Endothelial cell of umbilical vein (primary cell): Measurements from ENCODE around the gene ZFYVE26. TPM values are rescaled to one million over a fixed set of nuclear protein-coding genes. Genes with fewer than 3 reads are reported as not detected.

Source experiments
- BruUV-seq: library from RNA; stranded (reverse); fragments of 400-500 nt; replicated peaks from 2 replicates; lab custom pipeline; 2021; lab: Mats Ljungman, UMichigan
- CTCF ChIA-PET: fragments of 300-600, 350-600 bp; sonication (Branson Sonifier 250); formaldehyde crosslinking; loops from one replicate; lab custom pipeline; 2021; ENCODE audit warnings: antibody characterized with exemption, inconsistent platforms; lab: Charles Lee
- POLR2A ChIA-PET: fragments of 300-600, 350-600 bp; sonication (Branson Sonifier 250); formaldehyde crosslinking; loops from one replicate; lab custom pipeline; 2021; ENCODE audit warnings: antibody characterized with exemption, inconsistent platforms; lab: Charles Lee
- DNase-seq: peaks from one replicate; pipeline ENCODE4 v3.0.0-alpha.2; 2011; ENCODE audit warnings: low read depth, low spot score
- FAIRE-seq: peaks from 2 replicates; lab custom pipeline; 2011; peaks lifted over from hg19 to GRCh38; lab: Jason Lieb, UNC
- H2AFZ ChIP-seq: 2 replicates; pipeline ENCODE4 v1.6.0; 2012; ENCODE audit warnings: low read depth, low read length, control low read depth, inconsistent platforms
- H3K27ac ChIP-seq: 2 replicates; pipeline ENCODE4 v1.5.1; 2011; ENCODE audit warnings: low read depth, mild to moderate bottlenecking, control low read depth, low read length, moderate library complexity; ENCODE audit not compliant: insufficient read depth
- H3K27me3 ChIP-seq, 2 experiments: 2 replicates each; pipeline versions ENCODE4 v1.6.0 to v1.6.1; 2011; ENCODE audit warnings: low read length in 2 of 2, mixed read lengths in 1 of 2; ENCODE audit not compliant: control insufficient read depth in 2 of 2, insufficient read depth in 2 of 2
- H3K36me3 ChIP-seq, 2 experiments: 2 replicates in 1 of 2; 3 replicates in 1 of 2; pipeline ENCODE4 v1.5.1; 2011; ENCODE audit warnings: low read length in 2 of 2, mild to moderate bottlenecking in 1 of 2, moderate library complexity in 1 of 2; ENCODE audit not compliant: control insufficient read depth in 2 of 2, insufficient read depth in 2 of 2; ENCODE audit errors: extremely low read depth in 1 of 2
- H3K4me1 ChIP-seq: 3 replicates; pipeline ENCODE4 v1.5.1; 2011; ENCODE audit warnings: mild to moderate bottlenecking, low read length; ENCODE audit not compliant: control insufficient read depth, insufficient read depth; ENCODE audit errors: extremely low read depth
- H3K4me2 ChIP-seq: 2 replicates; pipeline ENCODE4 v1.6.1; 2011; ENCODE audit warnings: low read length, control low read depth, mixed read lengths; ENCODE audit not compliant: insufficient read depth
- H3K4me3 ChIP-seq, 3 experiments: fragments of 200-600 bp in 1 of 3; sonication (generic), shearing (Covaris generic) in 1 of 3; replicated peaks in 1 of 3; 2 replicates each; pipeline ENCODE4 v1.5.1; 2011 to 2016; ENCODE audit warnings: control low read depth in 3 of 3, low read length in 3 of 3, mild to moderate bottlenecking in 2 of 3, inconsistent platforms in 1 of 3, low read depth in 1 of 3, moderate library complexity in 1 of 3; ENCODE audit not compliant: insufficient read depth in 1 of 3
- H3K79me2 ChIP-seq: 2 replicates; pipeline ENCODE4 v1.6.0; 2012; ENCODE audit warnings: low read length, inconsistent platforms; ENCODE audit not compliant: control insufficient read depth, insufficient read depth
- H3K9ac ChIP-seq: replicated peaks from 2 replicates; pipeline ENCODE3; 2011; ENCODE audit warnings: low read length, control low read depth; ENCODE audit not compliant: insufficient read depth; ENCODE audit errors: extremely low read depth
- H3K9me1 ChIP-seq: replicated peaks from 3 replicates; pipeline ENCODE4 v1.6.0; 2011; ENCODE audit warnings: mild to moderate bottlenecking, low read length; ENCODE audit not compliant: control insufficient read depth, insufficient read depth; ENCODE audit errors: extremely low read depth
- H3K9me3 ChIP-seq: replicated peaks from 2 replicates; pipeline ENCODE4 v1.5.1; 2012; ENCODE audit warnings: low read length, inconsistent platforms; ENCODE audit not compliant: control insufficient read depth, insufficient read depth
- H4K20me1 ChIP-seq: replicated peaks from 2 replicates; pipeline ENCODE3; 2011; ENCODE audit warnings: mild to moderate bottlenecking, low read length; ENCODE audit not compliant: control insufficient read depth, insufficient read depth; ENCODE audit errors: extremely low read depth
- JUN ChIP-seq: IDR thresholded peaks from 2 replicates; pipeline ENCODE4 v1.6.1; 2011; ENCODE audit warnings: borderline replicate concordance, low read depth; ENCODE audit not compliant: insufficient read length, insufficient read depth
- dilution Hi-C: fragments of 300-500 bp; cut with MboI; formaldehyde crosslinking; loops from one replicate; pipeline ENCODE4 v1.15.0; 2019; ENCODE audit warnings: low sequenced_read_pairs; ENCODE audit not compliant: extremely low pct_ligation_motif_present
- intact Hi-C: fragments of 100-400 bp; cut with micrococcal nuclease; formaldehyde crosslinking; loops from one replicate; pipeline ENCODE4 v1.10.0; 2022
- polyA plus RNA-seq, 4 experiments: library from polyadenylated mRNA; depleted of rRNA in 3 of 4; stranded (reverse) in 3 of 4; unstranded in 1 of 4; fragments of >200 nt; gene quantifications; 2 replicates each; pipeline versions ENCODE4 v1.2.1 to v1.2.3, GENCODE V29; 2011 to 2012; ENCODE audit warnings: missing spikeins in 1 of 4
- total RNA-seq: library from RNA; stranded (reverse); gene quantifications from 2 replicates; pipeline ENCODE4 v1.2.3, GENCODE V29; 2021

ZFYVE26 gene
- total and polyA plus RNA-seq, 2 donors (not counting 3 experiments of a cell fraction or from before 2014, with no cell fraction given), result 15.3 to 26.3 TPM

DNA sequence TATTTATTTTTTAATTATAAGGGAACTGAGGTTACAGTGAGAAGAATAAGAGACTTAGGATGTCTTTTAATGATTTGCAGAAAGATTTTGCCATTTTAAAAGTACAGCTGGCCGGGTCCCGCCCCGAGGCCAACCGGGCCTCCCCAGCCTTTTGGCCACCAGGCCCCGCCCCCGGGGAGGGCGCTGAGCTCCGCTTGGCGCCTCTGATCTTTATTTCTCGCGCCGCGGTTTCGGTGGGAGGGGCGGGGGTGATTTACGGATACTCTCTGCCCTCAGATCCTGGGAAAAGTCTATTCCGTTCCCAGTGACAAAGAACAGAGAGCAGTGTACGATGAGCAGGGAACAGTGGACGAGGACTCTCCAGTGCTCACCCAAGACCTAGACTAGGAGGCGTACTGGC lies 17.7 kb downstream of the ZFYVE26 start:
- intact Hi-C loops (no loop called here), dilution Hi-C loops (no loop called here)
- Histone ChIP-seq H3K9ac (no peak overlapping the region), H3K27me3 (no peaks in the 10 kb centered on the region), H3K27ac (no peak overlapping the region), H3K4me3 (no peak overlapping the region), H4K20me1 (no peaks in the 10 kb centered on the region), H3K79me2 (no peaks in the 10 kb centered on the region), H3K9me3 (no peaks in the 10 kb centered on the region), H2AFZ (no peak overlapping the region), H3K9me1 (no peaks in the 10 kb centered on the region), H3K36me3 (peaks cover 20 to 38% of the 10 kb centered on the region in 2 experiments), H3K4me1 (no peaks in the 10 kb centered on the region), H3K4me2 (no peak overlapping the region)
- CTCF ChIA-PET, result no interaction called here
- POLR2A ChIA-PET, result no interaction called here
- DNase-seq (no peak), FAIRE-seq (peak; percentile 33)
- TF ChIP-seq JUN, result no peak
- BruUV-seq, result no TSS peak

DNA sequence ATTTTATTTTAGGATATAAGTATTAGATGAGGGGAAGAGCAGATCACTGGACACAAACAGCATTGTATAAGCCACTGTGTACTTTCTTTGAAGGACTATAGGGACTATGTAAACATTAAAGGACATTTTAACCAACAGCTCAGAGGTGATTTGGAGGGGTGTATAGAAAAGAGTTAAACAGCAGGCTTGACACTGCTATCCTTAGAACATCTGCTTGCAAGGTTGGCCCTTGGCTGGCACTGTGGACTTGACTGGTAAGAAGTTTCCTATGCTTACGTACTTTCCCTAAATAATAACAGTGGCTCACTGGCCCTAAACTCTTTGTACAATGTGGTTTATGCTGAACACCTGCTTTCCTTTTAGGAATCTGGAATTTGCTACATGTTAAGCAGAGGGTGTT lies 28.7 kb downstream of the ZFYVE26 start:
- POLR2A ChIA-PET, result no interaction called here

More for the DNA sequence above, 28.7 kb downstream of the ZFYVE26 start:
- no peak for DNase-seq
- Histone ChIP-seq H3K4me2 (no peak overlapping the region), H2AFZ (no peak overlapping the region), H3K4me1 (peaks cover 10% of the 10 kb centered on the region), H3K9me3 (no peaks in the 10 kb centered on the region), H3K27me3 (no peaks in the 10 kb centered on the region), H3K9me1 (no peaks in the 10 kb centered on the region), H3K9ac (no peak overlapping the region), H4K20me1 (no peaks in the 10 kb centered on the region), H3K36me3 (peaks cover 20 to 38% of the 10 kb centered on the region in 2 experiments), H3K79me2 (no peaks in the 10 kb centered on the region), H3K4me3 (no peak overlapping the region), H3K27ac (no peak overlapping the region)
- no peak for FAIRE-seq
- BruUV-seq, result no TSS peak
- CTCF ChIA-PET, result no interaction called here
- no peak for TF ChIP-seq JUN
- dilution Hi-C loops (no loop called here), intact Hi-C loops (no loop called here)
